BE2C (cell line): ENCODE data around the gene ZBTB25.

Experiments
- DNase-seq: peaks from one replicate; pipeline ENCODE4 v3.0.0-alpha.2; 2020
- H3K27me3 ChIP-seq: fragments of 250-450 bp; sonication (Bioruptor Pico); 2 replicates; pipeline ENCODE4 v1.5.1; 2020; ENCODE audit warnings: mild to moderate bottlenecking
- H3K36me3 ChIP-seq: fragments of 250-450 bp; sonication (Bioruptor Pico); 2 replicates; pipeline ENCODE4 v1.5.1; 2020; ENCODE audit warnings: mild to moderate bottlenecking
- H3K4me1 ChIP-seq: fragments of 250-450 bp; sonication (Bioruptor Pico); 2 replicates; pipeline ENCODE4 v1.5.1; 2020
- H3K4me3 ChIP-seq: 2 replicates; pipeline ENCODE4 v1.5.1; 2011; ENCODE audit warnings: low read depth, low read length
- H3K9me3 ChIP-seq: fragments of 250-450 bp; sonication (Bioruptor Pico); 2 replicates; pipeline ENCODE4 v1.5.1; 2020
- CTCF ChIP-seq: IDR thresholded peaks from 2 replicates; pipeline ENCODE4 v1.5.1; 2012; ENCODE audit warnings: mild to moderate bottlenecking, low read depth, low read length

Gene ZBTB25

GRCh38 chr14:64405295-64405694 lies 98.3 kb downstream of the ZBTB25 start:
- TF ChIP-seq CTCF = no peak
- no peaks in the 10 kb centered on the region for H3K9me3 ChIP-seq
- no peaks in the 10 kb centered on the region for H3K4me1 ChIP-seq
- no peak for DNase-seq
- H3K36me3 ChIP-seq = peaks cover 75% of the 10 kb centered on the region
- no peak overlapping the region for H3K4me3 ChIP-seq
- H3K27me3 ChIP-seq = no peaks in the 10 kb centered on the region

- TF ChIP-seq CTCF = no peak
Measured at GRCh38 chr14:64401949-64402348, 101.7 kb downstream of the ZBTB25 start.

GRCh38 chr14:64400829-64401459 lies 102.7 kb downstream of the ZBTB25 start:
- H3K36me3 ChIP-seq = peaks cover 64% of the 10 kb centered on the region
- H3K4me1 ChIP-seq = no peaks in the 10 kb centered on the region
- H3K9me3 ChIP-seq = no peaks in the 10 kb centered on the region
- no peaks in the 10 kb centered on the region for H3K27me3 ChIP-seq
- no peak overlapping the region for H3K4me3 ChIP-seq
- DNase-seq = no peak
- TF ChIP-seq CTCF = no peak

More at GRCh38 chr14:64401949-64402348, 101.7 kb downstream of the ZBTB25 start:
- H3K36me3 ChIP-seq = peaks cover 72% of the 10 kb centered on the region
- H3K9me3 ChIP-seq = no peaks in the 10 kb centered on the region
- no peak overlapping the region for H3K4me3 ChIP-seq
- DNase-seq = no peak
- no peaks in the 10 kb centered on the region for H3K27me3 ChIP-seq
- no peaks in the 10 kb centered on the region for H3K4me1 ChIP-seq
